OCI-LY1 (cell line): ENCODE results near the gene FGF14.

Source experiments
- H2AFZ ChIP-seq: fragments of 200-600 bp; sonication (generic), shearing (Covaris generic); 2 replicates; pipeline ENCODE4 v1.6.0; 2014; ENCODE audit warnings: antibody characterized with exemption, mild to moderate bottlenecking, low read length
- H3F3A ChIP-seq: fragments of 200-600 bp; sonication (generic), shearing (Covaris generic); 2 replicates; pipeline ENCODE4 v1.6.0; 2014; ENCODE audit warnings: mild to moderate bottlenecking, antibody characterized with exemption, low read length, moderate library complexity; ENCODE audit not compliant: insufficient read depth
- H3K27ac ChIP-seq: fragments of 200-600 bp; sonication (generic); 2 replicates; pipeline ENCODE4 v1.5.1; 2014; ENCODE audit warnings: low read length, mixed run types, mild to moderate bottlenecking, low read depth; ENCODE audit not compliant: poor library complexity, severe bottlenecking
- H3K27me3 ChIP-seq: fragments of 200-600 bp; sonication (generic); 2 replicates; pipeline ENCODE4 v1.6.0; 2014; ENCODE audit warnings: antibody characterized with exemption, mild to moderate bottlenecking, low read length, moderate library complexity; ENCODE audit not compliant: insufficient read depth
- H3K36me3 ChIP-seq: fragments of 200-600 bp; sonication (generic); 2 replicates; pipeline ENCODE4 v1.6.1; 2014; ENCODE audit warnings: mild to moderate bottlenecking, antibody characterized with exemption, low read length, moderate library complexity, mixed read lengths; ENCODE audit not compliant: insufficient read depth
- H3K4me1 ChIP-seq: fragments of 200-600 bp; sonication (generic); 2 replicates; pipeline ENCODE4 v1.5.1; 2014; ENCODE audit warnings: mild to moderate bottlenecking, low read length, moderate library complexity; ENCODE audit not compliant: insufficient read depth, severe bottlenecking
- H3K4me2 ChIP-seq: fragments of 200-600 bp; sonication (generic), shearing (Covaris generic); 2 replicates; pipeline ENCODE4 v1.6.1; 2014; ENCODE audit warnings: low read length
- H3K4me3 ChIP-seq: fragments of 200-600 bp; sonication (generic); 2 replicates; pipeline ENCODE4 v1.5.1; 2014; ENCODE audit warnings: low read length, low read depth, mild to moderate bottlenecking, mixed read lengths; ENCODE audit not compliant: poor library complexity, severe bottlenecking
- H3K79me2 ChIP-seq: fragments of 200-600 bp; shearing (Covaris generic); 2 replicates; pipeline ENCODE4 v1.6.1; 2016; ENCODE audit warnings: mixed run types, low read length, mixed read lengths; ENCODE audit not compliant: insufficient read depth
- H3K9ac ChIP-seq: fragments of 200-600 bp; sonication (generic), shearing (Covaris generic); 2 replicates; pipeline ENCODE4 v1.6.1; 2014; ENCODE audit warnings: mild to moderate bottlenecking, low read length, mixed read lengths
- H3K9me2 ChIP-seq: fragments of 200-600 bp; sonication (generic), shearing (Covaris generic); 2 replicates; pipeline ENCODE4 v1.6.1; 2014; ENCODE audit warnings: low read depth, mild to moderate bottlenecking, low read length, mixed read lengths
- H3K9me3 ChIP-seq: fragments of 200-600 bp; shearing (Covaris generic); 2 replicates; pipeline ENCODE4 v1.6.1; 2014; ENCODE audit warnings: low read length, mixed read lengths
- H4K20me1 ChIP-seq: fragments of 200-600 bp; sonication (generic), shearing (Covaris generic); 2 replicates; pipeline ENCODE4 v1.6.0; 2016; ENCODE audit warnings: mild to moderate bottlenecking, low read length; ENCODE audit not compliant: insufficient read depth
- CTCF ChIP-seq: fragments of 200-600 bp; sonication (generic), shearing (Covaris generic); IDR thresholded peaks from 2 replicates; pipeline ENCODE4 v1.5.1; 2017; ENCODE audit warnings: mild to moderate bottlenecking, antibody characterized with exemption, low read length, moderate library complexity, mixed read lengths
- EZH2 ChIP-seq: fragments of 200-600 bp; sonication (generic), shearing (Covaris generic); IDR thresholded peaks from 2 replicates; pipeline ENCODE4 v1.8.0; 2017; ENCODE audit warnings: borderline replicate concordance, mixed run types, mild to moderate bottlenecking, antibody characterized with exemption, low read length, moderate library complexity, mixed read lengths

Gene FGF14

GRCh38 chr13:101955764-101956163, 446.1 kb downstream of the FGF14 start:
- no peak overlapping the region for H3K27ac ChIP-seq
- no peak for TF ChIP-seq EZH2
- TF ChIP-seq CTCF, result no peak
- H3K9me3 ChIP-seq, result no peaks in the 10 kb centered on the region
- H3K9ac ChIP-seq, result no peak overlapping the region
- no peaks in the 10 kb centered on the region for H3K27me3 ChIP-seq
- H3K79me2 ChIP-seq, result no peaks in the 10 kb centered on the region
- H2AFZ ChIP-seq, result no peak overlapping the region
- H4K20me1 ChIP-seq, result no peaks in the 10 kb centered on the region
- H3K4me3 ChIP-seq, result no peak overlapping the region
- no peak overlapping the region for H3K4me2 ChIP-seq
- no peaks in the 10 kb centered on the region for H3K36me3 ChIP-seq
- no peaks in the 10 kb centered on the region for H3K4me1 ChIP-seq
- H3K9me2 ChIP-seq, result no peaks in the 10 kb centered on the region
- H3F3A ChIP-seq, result no peaks in the 10 kb centered on the region

- no peak overlapping the region for H2AFZ ChIP-seq
- no peaks in the 10 kb centered on the region for H3F3A ChIP-seq
- H3K9ac ChIP-seq, result no peak overlapping the region
- H3K79me2 ChIP-seq, result no peaks in the 10 kb centered on the region
- TF ChIP-seq EZH2 (no peak), CTCF (no peak)
- no peak overlapping the region for H3K4me2 ChIP-seq
- H3K27ac ChIP-seq, result no peak overlapping the region
- H3K27me3 ChIP-seq, result no peaks in the 10 kb centered on the region
- no peaks in the 10 kb centered on the region for H3K9me2 ChIP-seq
- no peaks in the 10 kb centered on the region for H3K4me1 ChIP-seq
- no peak overlapping the region for H3K4me3 ChIP-seq
- H3K9me3 ChIP-seq, result no peaks in the 10 kb centered on the region
- H4K20me1 ChIP-seq, result no peaks in the 10 kb centered on the region
- H3K36me3 ChIP-seq, result no peaks in the 10 kb centered on the region
Measured at GRCh38 chr13:101951114-101951513, 450.7 kb downstream of the FGF14 start.

DNA sequence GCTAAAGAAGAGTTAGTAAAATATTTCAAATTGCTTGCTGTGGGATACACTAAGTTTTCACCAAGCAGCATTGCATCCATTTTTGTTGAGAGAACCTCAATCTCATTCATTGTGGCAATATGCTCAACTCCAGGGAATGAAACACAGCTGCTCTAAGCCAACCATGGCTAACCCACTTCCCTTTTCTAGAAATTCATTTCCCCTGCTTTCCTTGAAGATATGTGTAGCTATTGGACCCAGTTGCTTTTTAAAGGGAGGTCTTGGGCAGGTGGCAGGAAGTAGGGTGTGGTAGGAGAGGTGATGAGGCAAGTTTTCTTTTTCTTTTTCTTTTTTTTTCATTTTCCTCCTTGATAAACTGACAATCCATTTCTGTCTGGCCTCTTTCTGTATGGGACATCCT, 452.2 kb downstream of the FGF14 start:
- no peak overlapping the region for H3K4me2 ChIP-seq
- H3K9me2 ChIP-seq, result no peaks in the 10 kb centered on the region
- no peak overlapping the region for H3K4me3 ChIP-seq
- H3K79me2 ChIP-seq, result no peaks in the 10 kb centered on the region
- no peak overlapping the region for H3K9ac ChIP-seq
- H2AFZ ChIP-seq, result no peak overlapping the region
- H4K20me1 ChIP-seq, result no peaks in the 10 kb centered on the region
- H3K27me3 ChIP-seq, result no peaks in the 10 kb centered on the region
- TF ChIP-seq EZH2 (no peak), CTCF (no peak)
- no peak overlapping the region for H3K27ac ChIP-seq
- no peaks in the 10 kb centered on the region for H3F3A ChIP-seq
- H3K9me3 ChIP-seq, result no peaks in the 10 kb centered on the region
- no peaks in the 10 kb centered on the region for H3K4me1 ChIP-seq
- H3K36me3 ChIP-seq, result no peaks in the 10 kb centered on the region
